ENCODE results near the gene MALL. TPM values are rescaled to one million over a fixed set of nuclear protein-coding genes. Genes with fewer than 3 reads are reported as not detected.

Gene MALL
- total and polyA plus RNA-seq, 9 of the 15 experiments (the other 6 are each of a cell fraction or from before 2014, with no cell fraction given), result 0.24 TPM; not detected in 8

- Histone ChIP-seq H3K4me2 (ENCODE audit: insufficient read depth, low read length) (no peak overlapping the region), H2AFZ (ENCODE audit: low read depth, low read length) (no peak overlapping the region), H3K4me1 (replicated peaks in 1 of 2; ENCODE audit: control insufficient read depth in 2 of 2, insufficient read depth in 2 of 2, low read length in 2 of 2) (no peaks in the 10 kb centered on the region), H3K36me3 (ENCODE audit: control insufficient read depth, insufficient read depth, low read length) (no peaks in the 10 kb centered on the region), H3K9me1 (ENCODE audit: control insufficient read depth, insufficient read depth, low read length) (no peaks in the 10 kb centered on the region), H3K27ac (ENCODE audit: extremely low read depth, low read depth, low read length) (no peak overlapping the region), H3K9me3 (replicated peaks; ENCODE audit: control insufficient read depth, insufficient read depth, low read depth, low read length) (no peaks in the 10 kb centered on the region), H4K20me1 (replicated peaks; ENCODE audit: control insufficient read depth, insufficient read depth, low read length) (no peaks in the 10 kb centered on the region; the same call in 1 of the 2 replicates), H3K4me3 (no peak overlapping the region), H3K79me2 (ENCODE audit: control insufficient read depth, insufficient read depth, low read length) (no peaks in the 10 kb centered on the region), H3K27me3 (ENCODE audit: control insufficient read depth in 2 of 2, insufficient read depth in 2 of 2, low read length in 2 of 2) (no peaks in the 10 kb centered on the region), H3K9ac (ENCODE audit: insufficient read depth in 1 of 2, low read depth in 2 of 2, low read length in 2 of 2) (no peak overlapping the region)
- BruUV-seq (replicated peaks), result no TSS peak
- in situ Hi-C loops (cut with MboI) (no loop called here), intact Hi-C loops (cut with micrococcal nuclease) (no loop called here)
- no peak for TF ChIP-seq MAFG (tag; conservative IDR thresholded peaks at IDR 0.05)
- TF ChIP-seq SUPT5H (IDR thresholded peaks at IDR 0.05), result no peak
- no peak for TF ChIP-seq MTA1 (IDR thresholded peaks at IDR 0.05; ENCODE audit: borderline replicate concordance)
- TF ChIP-seq BDP1 (IDR thresholded peaks at IDR 0.05; ENCODE audit: insufficient read depth, insufficient read length), result no peak
- ChIA-PET POLR2A (no interaction called here), CTCF (ENCODE audit: low intra/inter-chr PET ratio) (no interaction called here)
- no peak for DNase-seq (ENCODE audit: extremely low read depth in 1 of 4, low spot score in 3 of 4)
- 0% methylated on average over 6 of the region's 6 CpGs for WGBS (ENCODE audit: insufficient coverage, low coverage, missing lambda C conversion rate)
- FAIRE-seq, result no peak
- no peak for ATAC-seq
These were observed 9.0 kb downstream of the MALL start for GRCh38 chr2:110106642-110107041.

- intact Hi-C loops (cut with micrococcal nuclease), result no loop called here
- Histone ChIP-seq H3K27me3 (ENCODE audit: control insufficient read depth in 2 of 2, insufficient read depth in 2 of 2, low read length in 2 of 2) (no peaks in the 10 kb centered on the region; a peak in 1 of 5 replicates), H4K20me1 (replicated peaks; ENCODE audit: control insufficient read depth, insufficient read depth, low read length) (no peaks in the 10 kb centered on the region; the same call in 1 of the 2 replicates), H3K79me2 (ENCODE audit: control insufficient read depth, insufficient read depth, low read length) (no peaks in the 10 kb centered on the region), H2AFZ (ENCODE audit: low read depth, low read length) (no peak overlapping the region), H3K9me1 (ENCODE audit: control insufficient read depth, insufficient read depth, low read length) (no peaks in the 10 kb centered on the region), H3K4me3 (no peak overlapping the region), H3K4me1 (replicated peaks in 1 of 2; ENCODE audit: control insufficient read depth in 2 of 2, insufficient read depth in 2 of 2, low read length in 2 of 2) (no peaks in the 10 kb centered on the region), H3K9ac (ENCODE audit: insufficient read depth in 1 of 2, low read depth in 2 of 2, low read length in 2 of 2) (no peak overlapping the region), H3K4me2 (ENCODE audit: insufficient read depth, low read length) (no peak overlapping the region), H3K27ac (ENCODE audit: extremely low read depth, low read depth, low read length) (no peak overlapping the region), H3K9me3 (replicated peaks; ENCODE audit: control insufficient read depth, insufficient read depth, low read depth, low read length) (no peaks in the 10 kb centered on the region), H3K36me3 (ENCODE audit: control insufficient read depth, insufficient read depth, low read length) (no peaks in the 10 kb centered on the region)
- ATAC-seq (no peak), DNase-seq (ENCODE audit: extremely low read depth in 1 of 4, low spot score in 3 of 4) (no peak), FAIRE-seq (no peak)
- WGBS (ENCODE audit: insufficient coverage, low coverage, missing lambda C conversion rate), result under 1% methylated on average over 8 of the region's 8 CpGs
- BruUV-seq (replicated peaks), result no TSS peak
- in situ Hi-C loops (cut with MboI), result no loop called here
- CTCF ChIA-PET (ENCODE audit: low intra/inter-chr PET ratio), result no interaction called here
- POLR2A ChIA-PET, result no interaction called here
- TF ChIP-seq ZNF324 (CRISPR knock-in tag; IDR thresholded peaks at IDR 0.05), result no peak
- TF ChIP-seq OTX1 (CRISPR knock-in tag; IDR thresholded peaks at IDR 0.05), result no peak
- TF ChIP-seq SRSF9 (IDR thresholded peaks at IDR 0.05; ENCODE audit: borderline replicate concordance, low read depth, low read length), result no peak
- TF ChIP-seq GTF3C2 (IDR thresholded peaks at IDR 0.05; ENCODE audit: borderline replicate concordance, extremely low read depth, insufficient read length), result no peak
- TF ChIP-seq ZNF263 (CRISPR knock-in tag; IDR thresholded peaks at IDR 0.05; ENCODE audit: borderline replicate concordance), result no peak
- no peak for TF ChIP-seq KAT8 (IDR thresholded peaks at IDR 0.05; ENCODE audit: low read depth)
- no peak for TF ChIP-seq HDGF (IDR thresholded peaks at IDR 0.05)
- no peak for TF ChIP-seq ASH1L (IDR thresholded peaks at IDR 0.05; ENCODE audit: borderline replicate concordance, low read depth, partially characterized antibody)
- no peak for TF ChIP-seq SIX5 (IDR thresholded peaks at IDR 0.05; ENCODE audit: borderline replicate concordance in 1 of 2, insufficient read depth in 1 of 2, low read depth in 1 of 2, low read length in 2 of 2)
- no peak for TF ChIP-seq MCM2 (IDR thresholded peaks at IDR 0.05; ENCODE audit: low read depth)
These were observed 9.8 kb downstream of the MALL start for GRCh38 chr2:110105608-110106467.
